Measurements from ENCODE around the gene CCDC169.

DNA sequence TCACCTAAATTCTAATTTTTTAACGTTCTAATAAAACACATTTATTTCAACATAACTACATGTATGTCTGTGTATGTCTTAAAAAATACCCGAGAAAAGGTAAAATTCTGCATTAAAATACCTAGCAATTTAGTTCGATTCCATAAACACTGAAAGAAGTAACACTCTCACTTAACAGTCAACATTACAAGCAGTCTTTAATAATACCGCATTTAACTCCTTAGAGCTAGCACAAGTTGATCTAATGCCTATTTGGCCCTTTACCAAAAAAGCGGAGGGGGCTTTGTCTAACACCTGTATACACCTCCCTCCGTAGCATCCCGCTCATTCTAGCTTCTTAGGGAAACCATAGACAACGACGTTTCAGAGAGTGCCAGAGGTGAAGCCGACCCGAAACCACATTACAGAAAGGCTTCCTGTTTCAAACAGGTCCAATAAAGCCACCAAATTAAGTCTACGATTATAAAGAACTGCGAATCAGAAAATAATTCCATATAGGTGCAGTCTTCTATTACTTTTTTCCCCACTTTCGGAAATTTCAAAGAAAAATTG lies 47.3 kb upstream of the CCDC169 start:
- TF ChIP-seq MAX (IDR thresholded peaks at IDR 0.05; ENCODE audit: insufficient read depth, insufficient read length) (no peak), CTCF (IDR thresholded peaks at IDR 0.05; ENCODE audit: extremely low read depth in 1 of 2, insufficient read depth in 1 of 2, low read depth in 1 of 2, low read length in 2 of 2) (no peak), EZH2 (IDR thresholded peaks at IDR 0.05; ENCODE audit: borderline replicate concordance, low read depth, low read length, severe bottlenecking) (no peak)
